ENCODE results near the gene PHPT1. TPM values are rescaled to one million over a fixed set of nuclear protein-coding genes. Genes with fewer than 3 reads are reported as not detected.

The PHPT1 gene
- total RNA-seq, 1 experiment from 2014 or later: 161 TPM

DNA sequence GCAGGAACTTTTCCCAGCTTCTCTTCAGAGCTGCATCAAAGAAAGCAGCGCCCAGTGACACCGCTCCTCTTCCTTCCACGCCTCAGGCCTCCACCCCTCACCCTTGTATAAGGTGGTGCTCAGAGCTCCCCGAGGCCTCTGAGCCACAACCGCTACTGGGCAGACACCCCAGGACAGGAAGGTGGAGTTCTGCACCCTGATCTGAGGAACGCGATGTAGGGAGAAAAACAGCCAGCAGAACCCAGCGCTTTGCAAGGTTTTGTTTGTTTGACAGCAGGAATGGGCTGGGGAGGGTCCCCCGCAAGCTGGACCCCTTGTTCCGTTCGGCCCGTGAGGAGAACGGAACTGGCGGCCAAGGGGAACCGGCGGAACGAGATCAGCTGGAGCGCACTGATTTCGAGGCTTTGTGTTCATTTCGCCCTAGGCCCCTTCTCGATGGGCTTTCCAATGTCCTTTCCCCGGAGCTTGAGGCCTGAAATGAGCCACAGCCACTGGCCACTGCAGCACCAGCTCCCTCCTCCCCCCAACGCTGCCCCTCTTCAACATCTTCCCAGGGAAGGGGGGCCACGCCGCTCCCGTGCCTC lies 12.8 kb downstream of the PHPT1 start:
- no peak overlapping the region for H4K91ac ChIP-seq (ENCODE audit: insufficient read length, low read depth, low read length)
- H3K4ac ChIP-seq (ENCODE audit: low read depth, low read length): no peak overlapping the region
- no peak overlapping the region for H3K14ac ChIP-seq (ENCODE audit: insufficient read depth, low read length)
- peaks cover 2% of the 10 kb centered on the region for H3K79me1 ChIP-seq (ENCODE audit: insufficient read depth, low read depth, low read length, poor library complexity, severe bottlenecking)
- H4K8ac ChIP-seq (replicated peaks; ENCODE audit: insufficient read length, low read depth, low read length): no peak overlapping the region
- H3K23me2 ChIP-seq (ENCODE audit: insufficient read length, low read depth, low read length, poor library complexity, severe bottlenecking): peaks cover 4% of the 10 kb centered on the region
- TF ChIP-seq, protein P1, sequence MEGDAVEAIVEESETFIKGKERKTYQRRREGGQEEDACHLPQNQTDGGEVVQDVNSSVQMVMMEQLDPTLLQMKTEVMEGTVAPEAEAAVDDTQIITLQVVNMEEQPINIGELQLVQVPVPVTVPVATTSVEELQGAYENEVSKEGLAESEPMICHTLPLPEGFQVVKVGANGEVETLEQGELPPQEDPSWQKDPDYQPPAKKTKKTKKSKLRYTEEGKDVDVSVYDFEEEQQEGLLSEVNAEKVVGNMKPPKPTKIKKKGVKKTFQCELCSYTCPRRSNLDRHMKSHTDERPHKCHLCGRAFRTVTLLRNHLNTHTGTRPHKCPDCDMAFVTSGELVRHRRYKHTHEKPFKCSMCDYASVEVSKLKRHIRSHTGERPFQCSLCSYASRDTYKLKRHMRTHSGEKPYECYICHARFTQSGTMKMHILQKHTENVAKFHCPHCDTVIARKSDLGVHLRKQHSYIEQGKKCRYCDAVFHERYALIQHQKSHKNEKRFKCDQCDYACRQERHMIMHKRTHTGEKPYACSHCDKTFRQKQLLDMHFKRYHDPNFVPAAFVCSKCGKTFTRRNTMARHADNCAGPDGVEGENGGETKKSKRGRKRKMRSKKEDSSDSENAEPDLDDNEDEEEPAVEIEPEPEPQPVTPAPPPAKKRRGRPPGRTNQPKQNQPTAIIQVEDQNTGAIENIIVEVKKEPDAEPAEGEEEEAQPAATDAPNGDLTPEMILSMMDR (conservative IDR thresholded peaks at IDR 0.05): no peak
- H2BK5ac ChIP-seq (ENCODE audit: insufficient read length, low read length): no peak overlapping the region
- H4K5ac ChIP-seq (ENCODE audit: insufficient read length, low read depth, low read length): no peak overlapping the region
- H2BK20ac ChIP-seq (ENCODE audit: low read depth, low read length, poor library complexity, severe bottlenecking): no peak overlapping the region
- H3K4me1 ChIP-seq (ENCODE audit: insufficient read depth, low read length): 0 out of 2 replicates have a peak, but pooled peaks cover 3% of the 10 kb centered on the region
- peaks cover 13 to 45% (median 37%) of the 10 kb centered on the region in 3 experiments for H3K36me3 Mint-ChIP-seq (ENCODE audit: insufficient read depth in 1 of 3, low read depth in 3 of 3)
- no peak overlapping the region for H3K4me3 Mint-ChIP-seq
- peaks cover 2% of the 10 kb centered on the region; the same call in 1 of the 2 replicates for H3K79me2 ChIP-seq (ENCODE audit: insufficient read depth, low read length)
- no peak overlapping the region for H2BK120ac ChIP-seq (ENCODE audit: low read depth, low read length, poor library complexity, severe bottlenecking)
- WGBS (ENCODE audit: extremely low coverage, insufficient read length, low lambda C conversion rate): no CpG with 5 or more reads among the region's 26 CpGs
- no peak overlapping the region for H3K9ac ChIP-seq (ENCODE audit: extremely low read depth, insufficient read length, low read length)
- H3K4me2 ChIP-seq (ENCODE audit: insufficient read depth, insufficient read length, low read length): no peak overlapping the region
- no peak overlapping the region for H3T11ph ChIP-seq (ENCODE audit: low read length)
- H2AK5ac ChIP-seq (ENCODE audit: insufficient read length, low read length): no peak overlapping the region
- no peak overlapping the region for H2BK15ac ChIP-seq (ENCODE audit: low read depth, low read length)
- no peaks in the 10 kb centered on the region; the same call in none of the 2 replicates for H3K27me3 Mint-ChIP-seq (ENCODE audit: low read depth)
- H3K4me1 Mint-ChIP-seq: peaks cover 5 to 6% of the 10 kb centered on the region in 2 experiments
- no peaks in the 10 kb centered on the region for H3K27me3 ChIP-seq (ENCODE audit: insufficient read depth, low read length)
- H3K27ac Mint-ChIP-seq: no peak overlapping the region
- no peak overlapping the region for H2BK12ac ChIP-seq (ENCODE audit: insufficient read length, low read depth, low read length)
- H3K27ac ChIP-seq (ENCODE audit: insufficient read length, low read depth, low read length): no peak overlapping the region
- H4K20me1 ChIP-seq (ENCODE audit: control insufficient read depth, insufficient read depth, insufficient read length): no peaks in the 10 kb centered on the region
- DNase-seq: no peak
- H2AFZ ChIP-seq (ENCODE audit: low read length): no peak overlapping the region
- no peak overlapping the region for H3K18ac ChIP-seq (ENCODE audit: insufficient read length, low read depth, low read length)
- H3K56ac ChIP-seq (ENCODE audit: insufficient read length, low read depth, low read length): no peak overlapping the region
- H3K9me3 Mint-ChIP-seq: peaks cover 0 to 2% of the 10 kb centered on the region in 2 experiments; a peak in 1 of 5 replicates
- H3K23ac ChIP-seq (ENCODE audit: insufficient read length, low read depth, low read length): no peak overlapping the region
- no peaks in the 10 kb centered on the region for H3K9me3 ChIP-seq (ENCODE audit: control insufficient read depth, low read depth, low read length)
